CD4-positive, alpha-beta T cell treated with Interleukin-6 for 4 hours (primary cell): Measurements from ENCODE around the gene CABYR.

Experiments
- DNase-seq: peaks from one replicate; pipeline ENCODE4 v3.0.0-alpha.2; 2020; ENCODE audit warnings: mixed read lengths

CABYR gene

DNA sequence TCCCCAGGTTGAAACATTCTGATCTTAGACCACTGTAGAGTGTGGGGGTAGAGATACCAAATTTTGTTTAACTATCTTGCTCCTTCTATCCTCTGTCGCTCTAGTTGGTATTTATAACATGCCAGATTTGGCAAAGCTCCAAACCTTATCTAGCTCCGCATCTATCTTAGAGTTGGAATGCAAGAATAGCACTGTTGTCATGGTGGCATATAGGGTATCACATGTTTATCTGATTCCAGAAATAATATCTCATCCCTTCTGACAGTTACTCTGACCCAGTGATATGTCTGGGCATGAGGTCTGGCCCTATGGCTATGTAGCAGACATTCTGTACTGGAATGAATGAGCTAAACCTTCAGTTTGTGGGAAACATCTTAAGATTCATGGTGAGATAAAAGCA, 51.7 kb downstream of the CABYR start:
- DNase-seq, result no peak

DNA sequence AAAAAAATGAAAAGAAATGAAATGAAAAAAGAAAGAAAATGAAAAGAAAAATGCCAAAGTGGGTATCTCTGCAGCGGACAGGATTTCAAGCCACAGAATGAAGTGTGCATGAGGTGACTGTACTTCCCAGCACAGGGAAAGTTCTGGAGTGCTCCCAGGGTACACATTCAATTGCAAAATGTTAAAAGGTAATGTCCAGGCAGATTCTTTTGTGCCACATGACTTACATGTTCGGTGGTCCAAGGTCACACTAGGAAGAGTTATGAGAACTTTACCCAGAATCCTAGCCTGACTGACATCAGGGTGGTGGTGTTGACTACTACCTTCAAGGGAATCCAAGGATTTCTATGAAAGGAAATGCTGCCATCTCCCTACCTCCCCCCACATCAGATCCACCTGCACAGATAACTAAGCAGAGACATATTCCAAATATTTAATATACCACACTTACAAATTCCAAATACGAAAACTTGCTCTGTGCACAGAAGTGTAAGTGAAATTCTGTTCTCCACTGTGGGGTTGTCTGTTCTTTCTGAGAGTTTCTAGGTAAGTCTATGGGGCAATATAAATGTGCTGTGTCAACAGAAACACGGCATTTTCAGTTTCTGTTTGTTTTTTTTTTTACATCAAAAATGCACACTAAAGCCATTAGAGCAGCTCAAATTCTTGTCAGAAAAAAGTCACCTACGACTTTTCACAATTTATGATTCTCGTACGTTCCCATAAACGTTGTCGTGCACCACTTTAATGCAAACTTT, 56.6 kb downstream of the CABYR start:
- DNase-seq, result no peak

DNA sequence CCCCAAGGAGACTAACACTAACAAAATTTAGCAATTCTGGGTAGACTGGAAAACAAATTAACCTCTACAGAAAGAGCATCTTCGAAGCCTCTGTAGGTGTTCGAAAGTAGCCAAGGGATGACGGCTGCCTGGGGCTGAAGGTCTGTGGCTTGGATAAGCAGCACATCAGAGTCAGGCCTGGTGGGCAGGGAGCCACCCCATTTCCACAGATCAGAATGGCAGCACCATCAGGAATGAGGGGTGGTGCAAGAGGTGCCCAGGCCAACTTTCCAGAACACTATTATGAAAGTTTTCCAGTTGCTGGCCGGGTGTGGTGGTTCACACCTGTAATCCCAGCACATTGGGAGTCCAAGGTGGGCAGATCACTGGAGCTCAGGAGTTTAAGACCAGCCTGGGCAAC, 57.9 kb downstream of the CABYR start:
- no peak for DNase-seq

DNA sequence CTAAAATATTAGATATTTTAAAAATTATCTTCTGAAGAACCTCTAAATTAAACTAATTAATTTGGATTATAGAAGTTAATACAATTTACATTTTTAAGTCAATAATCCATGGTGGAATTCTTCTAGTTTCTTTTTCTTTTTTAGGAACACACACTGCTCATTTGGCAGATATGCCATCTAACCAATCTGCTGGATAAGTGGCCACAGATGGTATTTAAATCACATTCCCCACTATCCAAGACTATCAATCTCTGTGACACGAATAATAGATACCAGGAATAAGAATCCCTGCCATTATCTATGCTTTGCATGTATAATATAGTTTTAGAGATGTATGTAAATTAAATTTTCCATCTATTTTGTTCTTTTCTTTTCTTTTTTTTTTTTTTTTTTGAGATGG, 58.5 kb downstream of the CABYR start:
- no peak for DNase-seq

DNA sequence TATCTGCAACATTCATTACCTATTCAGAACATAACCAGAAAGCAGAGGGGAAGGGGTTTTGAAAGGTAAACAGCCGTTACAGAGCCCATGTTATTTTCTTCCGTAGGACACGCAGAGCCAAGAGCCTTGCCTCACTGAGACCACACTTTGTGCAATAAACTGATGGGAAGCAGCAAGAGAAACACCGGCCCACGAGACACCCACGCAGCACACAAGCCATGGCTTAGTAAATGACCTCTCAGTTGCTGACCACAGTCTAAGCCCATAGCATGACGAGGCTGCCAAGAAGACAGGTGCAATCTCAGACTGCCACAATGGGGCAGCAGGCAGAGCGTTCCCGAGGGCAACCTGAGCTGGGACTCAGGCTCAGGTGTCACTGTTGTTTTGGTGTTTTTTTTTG, 59.6 kb downstream of the CABYR start:
- no peak for DNase-seq

DNA sequence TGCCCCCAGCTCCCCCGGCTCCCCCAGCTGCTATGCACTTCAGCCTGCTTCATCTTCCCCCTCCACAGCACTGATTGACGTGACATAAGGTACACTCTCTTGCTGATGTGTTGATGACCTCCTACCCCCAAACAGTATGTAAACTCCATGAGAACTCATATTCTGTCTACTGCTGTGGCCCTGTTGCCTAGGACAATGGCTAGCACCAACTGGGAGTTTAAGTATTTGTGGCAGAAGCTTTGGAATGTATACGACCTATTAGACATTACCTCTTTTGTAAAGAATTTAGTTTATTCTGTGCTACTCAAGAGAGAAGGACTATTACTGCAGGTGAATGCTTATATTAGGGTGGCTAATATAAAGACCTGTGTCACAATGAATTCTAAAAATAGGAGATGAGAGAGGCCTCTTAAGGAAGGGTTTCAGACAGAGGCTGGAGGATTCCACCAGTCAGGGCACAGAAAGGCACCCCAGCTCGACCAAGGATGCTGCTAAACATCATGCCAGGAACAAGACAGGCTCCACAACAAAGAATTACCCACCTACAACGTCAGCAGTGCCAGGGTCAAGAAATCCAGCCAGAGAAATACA, 60.6 kb downstream of the CABYR start:
- DNase-seq, result no peak

DNA sequence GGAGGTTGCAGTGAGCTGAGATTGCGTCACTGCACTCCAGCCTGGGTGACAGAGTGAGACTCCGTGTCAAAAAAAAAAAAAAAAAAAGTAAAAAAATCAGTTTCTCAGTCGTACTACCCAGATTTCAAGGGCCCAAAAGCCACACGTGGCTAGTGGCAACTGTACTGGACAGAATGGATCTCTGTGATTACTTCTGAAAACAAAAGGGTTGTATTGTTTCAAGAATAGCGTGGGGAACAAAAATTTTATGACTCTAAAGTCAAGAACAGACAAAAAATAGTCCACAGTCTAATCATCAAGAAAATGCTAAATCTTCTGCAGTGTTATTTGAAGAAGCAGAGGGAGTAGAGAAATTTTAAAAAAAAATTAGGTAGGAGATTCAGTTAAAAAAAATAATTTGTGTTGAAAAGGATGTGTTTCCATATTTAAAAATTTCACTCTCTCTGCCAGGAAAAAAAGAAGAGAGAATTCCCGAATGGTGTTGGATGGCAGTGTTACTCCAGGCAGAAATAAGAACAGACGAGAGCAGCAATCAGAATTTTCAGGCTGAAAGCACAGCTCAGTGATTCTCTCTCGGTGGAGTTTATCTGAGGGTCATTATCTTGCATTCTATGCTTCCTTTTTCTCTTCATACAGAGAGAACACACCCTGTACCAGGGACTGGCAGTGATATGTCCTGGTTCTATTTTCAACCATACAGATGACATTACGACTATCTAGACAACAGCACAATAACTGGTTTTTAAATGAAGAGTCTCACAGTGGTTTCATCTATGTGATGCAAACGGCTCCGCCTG, 61.8 kb downstream of the CABYR start:
- no peak for DNase-seq

DNA sequence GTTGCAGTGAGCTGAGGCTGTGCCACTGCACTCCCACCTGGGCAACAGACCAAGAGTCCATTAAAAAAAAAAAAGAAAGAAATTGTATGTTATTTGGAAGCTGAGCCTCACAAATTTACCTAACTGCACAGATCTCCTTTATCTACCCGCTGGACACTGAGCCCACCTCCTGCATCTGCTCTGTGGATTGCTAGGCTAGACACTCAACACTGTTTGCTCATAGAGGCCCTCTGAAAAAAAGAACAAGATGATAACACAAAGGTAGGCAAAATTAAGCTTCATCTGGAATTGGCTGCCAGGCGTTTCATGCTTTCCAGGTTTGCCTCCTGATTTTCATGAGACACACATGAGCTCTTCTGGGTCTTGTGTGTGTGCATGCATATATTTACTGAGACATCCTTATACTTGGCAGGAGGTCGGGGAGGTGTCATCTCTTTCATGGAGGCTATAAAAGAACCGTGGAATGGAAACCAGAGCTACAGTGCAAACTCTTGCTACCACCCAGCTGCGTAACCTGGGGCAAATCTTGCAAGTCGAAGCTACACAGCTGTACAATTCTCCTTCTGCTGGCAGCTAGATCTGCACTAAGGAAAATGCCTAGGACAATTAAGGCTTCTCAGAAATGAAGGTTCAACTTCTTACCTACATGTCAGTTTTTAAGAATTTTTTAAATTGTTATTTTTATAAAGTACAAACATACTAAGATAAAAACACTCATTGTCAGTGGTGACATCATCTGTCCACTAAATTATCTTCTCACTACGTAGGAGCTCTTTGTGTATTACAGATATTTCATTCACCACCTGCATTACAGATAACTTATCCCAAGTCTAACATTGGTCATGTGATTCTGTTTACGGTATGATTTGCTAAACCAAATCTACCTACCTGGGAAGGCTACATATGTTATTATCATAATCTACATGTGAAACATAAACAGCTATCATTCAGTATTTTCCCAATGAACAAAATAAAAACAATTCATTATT, 63.1 kb downstream of the CABYR start:
- DNase-seq, result no peak

DNA sequence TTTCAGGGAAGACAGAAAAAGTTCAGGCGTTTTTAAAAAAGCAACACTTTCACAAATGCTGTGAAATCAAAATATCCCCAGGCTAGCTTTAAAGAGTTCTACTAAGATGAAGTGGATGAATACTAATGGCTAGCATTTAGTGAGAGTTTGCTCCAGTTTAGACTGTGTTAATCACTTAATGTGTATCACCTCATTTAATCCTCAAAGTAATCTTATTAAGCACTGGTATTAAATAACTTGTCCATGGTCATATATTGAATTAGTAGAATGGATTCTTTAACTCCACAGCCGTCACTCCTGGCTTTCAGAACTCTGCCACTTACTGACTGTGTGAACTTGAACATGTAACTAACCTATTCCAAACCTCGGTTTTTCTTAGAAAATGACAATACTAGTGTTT, 66.0 kb downstream of the CABYR start:
- DNase-seq, result no peak

DNA sequence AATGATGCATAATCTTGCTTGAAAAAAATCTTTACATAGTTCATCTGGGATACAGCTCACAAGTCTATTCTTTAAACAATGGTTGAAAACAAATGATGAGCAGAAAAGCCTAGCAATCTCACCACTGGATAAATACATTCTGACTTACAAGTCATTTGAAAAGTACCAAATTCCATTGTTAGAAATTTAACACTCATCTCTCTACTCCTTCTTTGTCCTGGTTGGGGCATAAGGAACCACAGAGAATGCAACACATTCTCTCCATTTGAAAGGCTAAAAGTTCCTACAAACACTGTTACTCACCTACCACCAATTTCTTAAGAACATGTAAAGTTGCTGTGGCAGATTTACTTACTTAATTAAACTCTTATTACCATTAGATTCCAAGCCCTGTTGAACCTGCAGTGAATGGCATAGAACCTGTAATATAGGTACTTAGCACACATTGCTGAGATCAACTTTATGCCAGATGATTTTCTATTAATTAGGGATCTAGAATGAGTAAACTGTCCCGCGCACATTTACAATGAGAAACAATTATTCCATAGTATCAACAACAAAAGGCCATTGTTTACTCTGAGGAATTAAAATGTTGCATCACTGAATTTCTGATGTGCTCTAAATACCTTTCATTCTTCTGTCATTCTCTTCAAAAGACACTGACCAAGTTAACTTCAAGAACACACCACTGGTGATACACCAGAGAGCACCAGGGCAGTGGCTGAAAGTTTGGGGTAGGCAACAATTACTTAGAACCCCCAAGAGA, 69.6 kb downstream of the CABYR start:
- no peak for DNase-seq

DNA sequence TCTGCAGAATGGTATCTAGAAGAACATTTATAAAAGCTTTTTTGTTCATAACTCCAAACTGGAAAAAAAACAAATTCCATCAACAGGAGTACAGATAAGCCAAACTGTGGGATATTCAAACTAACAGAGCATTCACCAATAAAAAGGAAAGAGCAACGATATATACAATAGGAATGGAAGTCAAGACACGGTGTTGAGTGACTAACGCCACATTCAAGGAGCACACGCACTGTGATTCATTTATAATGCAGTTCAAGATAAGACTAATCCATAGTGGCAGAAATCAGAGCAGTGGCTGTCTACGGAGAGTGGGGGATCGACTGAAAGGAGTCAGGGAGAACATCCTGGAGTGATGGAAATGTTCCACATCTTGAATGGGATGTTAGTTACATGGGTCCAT, 70.7 kb downstream of the CABYR start:
- DNase-seq, result no peak
